GM12878 (cell line): Measurements from ENCODE around the gene TMIGD3. TPM values are rescaled to one million over a fixed set of nuclear protein-coding genes. Genes with fewer than 3 reads are reported as not detected.

ENCODE experiments used
- ASH2L ChIP-seq: fragments of 300-600, 200-600 bp; sonication (generic); IDR thresholded peaks from 2 replicates; pipeline ENCODE4 v1.6.1; 2017; ENCODE audit warnings: low read depth, mild to moderate bottlenecking, borderline replicate concordance
- BCLAF1 ChIP-seq: fragments of 450-650 bp; IDR thresholded peaks from 2 replicates; pipeline ENCODE4 v1.6.1; 2017; ENCODE audit warnings: antibody characterized with exemption, mild to moderate bottlenecking, moderate library complexity
- BHLHE40 ChIP-seq, 2 experiments: fragments of 450-650 bp in 1 of 2; IDR thresholded peaks; 2 replicates each; pipeline ENCODE4 v1.6.1; 2011 to 2017; ENCODE audit warnings: low read depth in 2 of 2, borderline replicate concordance in 1 of 2, improper control_type of control experiment in 1 of 2, low read length in 1 of 2, mild to moderate bottlenecking in 1 of 2
- CEBPB ChIP-seq, 2 experiments: fragments of 150-350 bp in 1 of 2; IDR thresholded peaks; 2 replicates each; pipeline ENCODE4 v1.6.1; 2012 to 2014; ENCODE audit warnings: low read depth in 2 of 2, low read length in 2 of 2, borderline replicate concordance in 1 of 2, inconsistent platforms in 1 of 2
- CREB1 ChIP-seq: IDR thresholded peaks from 2 replicates; pipeline ENCODE4 v1.6.1; 2012; ENCODE audit warnings: low read depth, mild to moderate bottlenecking, inconsistent platforms
- EP300 ChIP-seq, 2 experiments: fragments of 150-350 bp in 1 of 2; IDR thresholded peaks; 2 replicates each; pipeline ENCODE4 v1.6.1; 2011 to 2012; ENCODE audit warnings: low read depth in 2 of 2, low read length in 2 of 2, borderline replicate concordance in 1 of 2, improper control_type of control experiment in 1 of 2, inconsistent platforms in 1 of 2; ENCODE audit not compliant: control insufficient read depth in 1 of 2
- EZH2 ChIP-seq: IDR thresholded peaks from 2 replicates; pipeline ENCODE4 v1.6.1; 2012; ENCODE audit warnings: low read depth, mild to moderate bottlenecking, control low read depth, inconsistent platforms, low read length, borderline replicate concordance; ENCODE audit not compliant: control insufficient read depth
- FOS ChIP-seq: IDR thresholded peaks from 3 replicates; pipeline ENCODE4 v1.6.1; 2011; ENCODE audit warnings: borderline replicate concordance; ENCODE audit not compliant: insufficient read length; ENCODE audit errors: extremely low read depth
- FOXK2 ChIP-seq: fragments of 450-650 bp; IDR thresholded peaks from 2 replicates; pipeline ENCODE4 v1.6.1; 2017; ENCODE audit warnings: mild to moderate bottlenecking, moderate library complexity
- HCFC1 ChIP-seq: fragments of 150-350 bp; IDR thresholded peaks from 2 replicates; pipeline ENCODE4 v1.6.1; 2014; ENCODE audit warnings: low read length
- IRF3 ChIP-seq: fragments of 450-650 bp; IDR thresholded peaks from 2 replicates; pipeline ENCODE4 v1.6.1; 2014; ENCODE audit warnings: mild to moderate bottlenecking
- IRF4 ChIP-seq: IDR thresholded peaks from 2 replicates; pipeline ENCODE4 v1.6.1; 2011; ENCODE audit warnings: low read depth, low read length
- IRF5 ChIP-seq: fragments of 450-650 bp; IDR thresholded peaks from 2 replicates; pipeline ENCODE4 v1.6.1; 2017; ENCODE audit warnings: borderline replicate concordance
- KDM1A ChIP-seq: fragments of 200-600 bp; sonication (generic); IDR thresholded peaks from 2 replicates; pipeline ENCODE4 v1.6.1; 2016; ENCODE audit warnings: borderline replicate concordance
- NFIC ChIP-seq: IDR thresholded peaks from 2 replicates; pipeline ENCODE4 v1.6.1; 2012; ENCODE audit warnings: low read depth, mild to moderate bottlenecking, inconsistent platforms, low read length, moderate library complexity
- NFXL1 ChIP-seq: fragments of 450-650 bp; IDR thresholded peaks from 2 replicates; pipeline ENCODE4 v1.6.1; 2017; ENCODE audit warnings: antibody characterized with exemption, mild to moderate bottlenecking, borderline replicate concordance
- PBX3 ChIP-seq: IDR thresholded peaks from 2 replicates; pipeline ENCODE4 v1.6.1; 2011; ENCODE audit warnings: mild to moderate bottlenecking, low read depth, low read length, moderate library complexity; ENCODE audit not compliant: insufficient replicate concordance
- POLR2A ChIP-seq: IDR thresholded peaks from 2 replicates; pipeline ENCODE4 v1.6.1; 2011; ENCODE audit warnings: low read depth, mild to moderate bottlenecking, low read length
- POLR2AphosphoS5 ChIP-seq: IDR thresholded peaks from 2 replicates; pipeline ENCODE4 v1.6.1; 2011; ENCODE audit warnings: mild to moderate bottlenecking, low read length, inconsistent platforms
- RAD51 ChIP-seq: fragments of 450-650 bp; IDR thresholded peaks from 2 replicates; pipeline ENCODE4 v1.6.1; 2016; ENCODE audit warnings: moderate library complexity, mild to moderate bottlenecking, inconsistent platforms
- RCOR1 ChIP-seq: conservative IDR thresholded peaks from 2 replicates; pipeline ENCODE4 v1.6.1; 2012; ENCODE audit warnings: low read depth, low read length, improper control_type of control experiment
- SP1 ChIP-seq: IDR thresholded peaks from one replicate; pipeline ENCODE4 v1.6.1; 2011; ENCODE audit warnings: low read depth, low read length
- TBL1XR1 ChIP-seq: IDR thresholded peaks from 2 replicates; pipeline ENCODE4 v1.6.1; 2012; ENCODE audit warnings: low read depth, low read length, improper control_type of control experiment
- TCF12 ChIP-seq: IDR thresholded peaks from 2 replicates; pipeline ENCODE4 v1.6.1; 2011; ENCODE audit warnings: low read depth, mild to moderate bottlenecking, low read length
- ZNF24 ChIP-seq: fragments of 450-650 bp; IDR thresholded peaks from 2 replicates; pipeline ENCODE4 v1.6.1; 2017; ENCODE audit warnings: antibody characterized with exemption, mild to moderate bottlenecking
- polyA plus RNA-seq, 11 experiments: library from polyadenylated mRNA; depleted of rRNA in 4 of 11; unstranded in 6 of 11; stranded (reverse) in 5 of 11; fragments of >200 nt; fragmentation: Nextera tagmentation in 4 of 11; fragmentation: Illumina TruSeq in 1 of 11; extraction: Ambion mirVana in 4 of 11; extraction: Trizol in 1 of 11; gene quantifications; 1 replicate in 1 of 11; 2 replicates in 10 of 11; pipeline versions ENCODE4 v1.2.1 to v1.2.3, GENCODE V29; 2011 to 2016; ENCODE audit warnings: inconsistent platforms in 2 of 11, missing spikeins in 2 of 11, low read depth in 1 of 11
- total RNA-seq, 4 experiments: library from RNA; depleted of rRNA in 3 of 4; stranded (reverse); fragments of >200 nt in 3 of 4; fragmentation: Illumina TruSeq in 1 of 4; extraction: Trizol in 1 of 4; gene quantifications; 2 replicates each; pipeline versions ENCODE4 v1.2.1 to v1.2.3, GENCODE V29; 2013 to 2021

The TMIGD3 gene
- total and polyA plus RNA-seq, 10 of the 15 experiments (the other 5 are each of a cell fraction or from before 2014, with no cell fraction given), result 0.17 TPM; not detected in 9

GRCh38 chr1:111517469-111518225 is 14.2 kb upstream of the TMIGD3 start (continued):
- no peak for TF ChIP-seq BCLAF1
- no peak for TF ChIP-seq POLR2AphosphoS5
- TF ChIP-seq TCF12, result no peak
- TF ChIP-seq RCOR1, result no peak
- TF ChIP-seq HCFC1, result no peak
- TF ChIP-seq ZNF24, result no peak
- TF ChIP-seq POLR2A, result no peak
- no peak for TF ChIP-seq FOS
- no peak for TF ChIP-seq PBX3
- peak in 1 of 2 experiments; percentile 45; a peak in 1 of 4 replicates for TF ChIP-seq BHLHE40 (IDR thresholded peaks at IDR 0.05; ENCODE audit: borderline replicate concordance in 1 of 2, low read depth in 2 of 2, low read length in 1 of 2)
- no peak for TF ChIP-seq SP1
- TF ChIP-seq ASH2L, result no peak
- no peak for TF ChIP-seq CREB1
- no peak for TF ChIP-seq KDM1A
- TF ChIP-seq TBL1XR1, result no peak
- TF ChIP-seq RAD51, result no peak
- no peak for TF ChIP-seq EP300 (IDR thresholded peaks at IDR 0.05; ENCODE audit: borderline replicate concordance in 1 of 2, control insufficient read depth in 1 of 2, low read depth in 2 of 2, low read length in 2 of 2)
- TF ChIP-seq FOXK2, result no peak
- TF ChIP-seq NFIC, result no peak
- no peak for TF ChIP-seq IRF5
- 0 out of 2 replicates have a peak, but pooled peaks have one; percentile 36 for TF ChIP-seq IRF4
- TF ChIP-seq EZH2, result no peak
- TF ChIP-seq CEBPB (IDR thresholded peaks at IDR 0.05; ENCODE audit: borderline replicate concordance in 1 of 2, low read depth in 2 of 2, low read length in 2 of 2), result no peak
- no peak for TF ChIP-seq IRF3
- TF ChIP-seq NFXL1, result no peak
